ENCODE results near the gene SIDT1. TPM values are rescaled to one million over a fixed set of nuclear protein-coding genes. Genes with fewer than 3 reads are reported as not detected.

Gene SIDT1
- total RNA-seq, 1 experiment from 2014 or later = not detected

GRCh38 chr3:113533534-113533892 is 1.2 kb downstream of the SIDT1 start:
- Histone ChIP-seq H2AFZ (ENCODE audit: low read length) (no peak overlapping the region), H3K27ac (ENCODE audit: insufficient read length, low read depth, low read length) (no peak overlapping the region), H2BK12ac (ENCODE audit: insufficient read length, low read depth, low read length) (no peak overlapping the region), H2BK15ac (ENCODE audit: low read depth, low read length) (no peak overlapping the region), H2AK5ac (ENCODE audit: insufficient read length, low read length) (no peak overlapping the region), H3K4me1 (ENCODE audit: insufficient read depth, low read length) (no peaks in the 10 kb centered on the region), H3K79me1 (ENCODE audit: insufficient read depth, low read depth, low read length, poor library complexity, severe bottlenecking) (no peaks in the 10 kb centered on the region), H3T11ph (ENCODE audit: low read length) (no peak overlapping the region), H3K27me3 (ENCODE audit: insufficient read depth, low read length) (peaks cover 40% of the 10 kb centered on the region), H2BK5ac (ENCODE audit: insufficient read length, low read length) (no peak overlapping the region), H3K9ac (ENCODE audit: extremely low read depth, insufficient read length, low read length) (peak overlapping the region; percentile 19), H3K23me2 (ENCODE audit: insufficient read length, low read depth, low read length, poor library complexity, severe bottlenecking) (peaks cover 13% of the 10 kb centered on the region), H4K8ac (replicated peaks; ENCODE audit: insufficient read length, low read depth, low read length) (no peak overlapping the region), H4K91ac (ENCODE audit: insufficient read length, low read depth, low read length) (no peak overlapping the region), H2BK120ac (ENCODE audit: low read depth, low read length, poor library complexity, severe bottlenecking) (no peak overlapping the region), H3K4ac (ENCODE audit: low read depth, low read length) (no peak overlapping the region), H3K9me3 (ENCODE audit: control insufficient read depth, low read depth, low read length) (no peaks in the 10 kb centered on the region), H2BK20ac (ENCODE audit: low read depth, low read length, poor library complexity, severe bottlenecking) (no peak overlapping the region), H3K23ac (ENCODE audit: insufficient read length, low read depth, low read length) (no peak overlapping the region), H3K79me2 (ENCODE audit: insufficient read depth, low read length) (no peaks in the 10 kb centered on the region), H3K56ac (ENCODE audit: insufficient read length, low read depth, low read length) (no peak overlapping the region), H4K5ac (ENCODE audit: insufficient read length, low read depth, low read length) (no peak overlapping the region), H3K14ac (ENCODE audit: insufficient read depth, low read length) (no peak overlapping the region), H4K20me1 (ENCODE audit: control insufficient read depth, insufficient read depth, insufficient read length) (no peaks in the 10 kb centered on the region), H3K18ac (ENCODE audit: insufficient read length, low read depth, low read length) (no peak overlapping the region), H3K4me2 (ENCODE audit: insufficient read depth, insufficient read length, low read length) (peak overlapping the region; percentile 98)
- Mint-ChIP-seq H3K27ac (no peak overlapping the region), H3K36me3 (ENCODE audit: insufficient read depth in 1 of 3, low read depth in 3 of 3) (peaks cover 0 to 3% (median 0%) of the 10 kb centered on the region in 3 experiments; a peak in 1 of 7 replicates), H3K4me1 (peaks cover 15 to 16% of the 10 kb centered on the region in 2 experiments), H3K27me3 (ENCODE audit: low read depth) (peaks cover 74% of the 10 kb centered on the region), H3K9me3 (peaks cover 2 to 3% of the 10 kb centered on the region in 2 experiments; a peak in 2 of 5 replicates), H3K4me3 (peak overlapping the region; percentile 75 to 91)
- WGBS (ENCODE audit: extremely low coverage, insufficient read length, low lambda C conversion rate) = no CpG with 5 or more reads among the region's 10 CpGs
- TF ChIP-seq, protein P1, sequence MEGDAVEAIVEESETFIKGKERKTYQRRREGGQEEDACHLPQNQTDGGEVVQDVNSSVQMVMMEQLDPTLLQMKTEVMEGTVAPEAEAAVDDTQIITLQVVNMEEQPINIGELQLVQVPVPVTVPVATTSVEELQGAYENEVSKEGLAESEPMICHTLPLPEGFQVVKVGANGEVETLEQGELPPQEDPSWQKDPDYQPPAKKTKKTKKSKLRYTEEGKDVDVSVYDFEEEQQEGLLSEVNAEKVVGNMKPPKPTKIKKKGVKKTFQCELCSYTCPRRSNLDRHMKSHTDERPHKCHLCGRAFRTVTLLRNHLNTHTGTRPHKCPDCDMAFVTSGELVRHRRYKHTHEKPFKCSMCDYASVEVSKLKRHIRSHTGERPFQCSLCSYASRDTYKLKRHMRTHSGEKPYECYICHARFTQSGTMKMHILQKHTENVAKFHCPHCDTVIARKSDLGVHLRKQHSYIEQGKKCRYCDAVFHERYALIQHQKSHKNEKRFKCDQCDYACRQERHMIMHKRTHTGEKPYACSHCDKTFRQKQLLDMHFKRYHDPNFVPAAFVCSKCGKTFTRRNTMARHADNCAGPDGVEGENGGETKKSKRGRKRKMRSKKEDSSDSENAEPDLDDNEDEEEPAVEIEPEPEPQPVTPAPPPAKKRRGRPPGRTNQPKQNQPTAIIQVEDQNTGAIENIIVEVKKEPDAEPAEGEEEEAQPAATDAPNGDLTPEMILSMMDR (conservative IDR thresholded peaks at IDR 0.05) = no peak
- no peak for DNase-seq

All from H9 (cell line).